K562 (cell line): ENCODE results near the gene S100G. TPM values are rescaled to one million over a fixed set of nuclear protein-coding genes. Genes with fewer than 3 reads are reported as not detected.

Experiments
- ATAC-seq: fragments of 200-7000 bp; cut with Tn5 transposase; 3 replicates; pipeline ENCODE4 v1.9.1; 2020; ENCODE audit warnings: moderate library complexity
- BruUV-seq: library from RNA; stranded (reverse); fragments of 400-500 nt; replicated peaks from 2 replicates; lab custom pipeline; 2021; lab: Mats Ljungman, UMichigan
- CTCF ChIA-PET: fragments of 300-600 bp; formaldehyde crosslinking; extraction: SDS; loops from one replicate; lab custom pipeline; 2021; ENCODE audit warnings: low intra/inter-chr PET ratio; lab: Yijun Ruan, JAX
- POLR2A ChIA-PET: fragments of 300-600, 350-650 bp; sonication (Branson Sonifier 250); formaldehyde crosslinking; extraction: SDS; loops from one replicate; lab custom pipeline; 2021; ENCODE audit warnings: antibody characterized with exemption, inconsistent platforms; lab: Yijun Ruan, JAX
- DNase-seq, 4 experiments: peaks; one replicate each; pipeline versions ENCODE4 v3.0.0 to v3.0.0-alpha.2; 2011 to 2018; ENCODE audit warnings: low spot score in 3 of 4, mixed read lengths in 3 of 4; ENCODE audit errors: extremely low read depth in 1 of 4
- FAIRE-seq: peaks from 2 replicates; lab custom pipeline; 2011; peaks lifted over from hg19 to GRCh38; lab: Jason Lieb, UNC
- H2AFZ ChIP-seq: 2 replicates; pipeline ENCODE4 v1.6.0; 2011; ENCODE audit warnings: low read depth, low read length, control low read depth, inconsistent platforms
- H3K27ac ChIP-seq: fragments of 200-600 bp; 3 replicates; pipeline ENCODE4 v1.8.0; 2011; ENCODE audit warnings: low read depth, mild to moderate bottlenecking, control low read depth, inconsistent platforms, low read length, moderate library complexity, mixed read lengths; ENCODE audit errors: extremely low read depth
- H3K27me3 ChIP-seq, 2 experiments: fragments of 300-600 bp in 1 of 2; 2 replicates in 1 of 2; 3 replicates in 1 of 2; pipeline versions ENCODE4 v1.6.0 to v1.8.0; 2011; ENCODE audit warnings: inconsistent platforms in 2 of 2, low read length in 2 of 2, mild to moderate bottlenecking in 1 of 2, mixed read lengths in 1 of 2, moderate library complexity in 1 of 2; ENCODE audit not compliant: control insufficient read depth in 2 of 2, insufficient read depth in 2 of 2
- H3K36me3 ChIP-seq: fragments of 300-600 bp; 3 replicates; pipeline ENCODE4 v1.8.0; 2011; ENCODE audit warnings: mild to moderate bottlenecking, low read length, inconsistent platforms; ENCODE audit not compliant: control insufficient read depth, insufficient read depth
- H3K4me1 ChIP-seq, 2 experiments: fragments of 200-600 bp in 1 of 2; replicated peaks in 1 of 2; 2 replicates in 1 of 2; 3 replicates in 1 of 2; pipeline versions ENCODE4 v1.5.1 to v1.8.0; 2011; ENCODE audit warnings: inconsistent platforms in 2 of 2, low read length in 2 of 2, mild to moderate bottlenecking in 1 of 2, mixed read lengths in 1 of 2, moderate library complexity in 1 of 2; ENCODE audit not compliant: control insufficient read depth in 2 of 2, insufficient read depth in 2 of 2
- H3K4me2 ChIP-seq: 2 replicates; pipeline ENCODE4 v1.6.1; 2011; ENCODE audit warnings: low read length, control low read depth, inconsistent platforms, mixed read lengths; ENCODE audit not compliant: insufficient read depth
- H3K4me3 ChIP-seq: fragments of 200-600 bp; sonication (generic), shearing (Covaris generic); 2 replicates; pipeline ENCODE4 v1.5.1; 2016; ENCODE audit warnings: control low read depth, inconsistent platforms
- H3K79me2 ChIP-seq: fragments of 200-600 bp; 3 replicates; pipeline ENCODE4 v1.8.0; 2011; ENCODE audit warnings: low read length, inconsistent platforms; ENCODE audit not compliant: control insufficient read depth, insufficient read depth
- H3K9ac ChIP-seq, 2 experiments: 2 replicates each; pipeline versions ENCODE4 v1.6.0 to v1.6.1; 2011; ENCODE audit warnings: low read depth in 2 of 2, low read length in 2 of 2, control low read depth in 1 of 2, inconsistent platforms in 1 of 2, mild to moderate bottlenecking in 1 of 2, mixed read lengths in 1 of 2; ENCODE audit not compliant: insufficient read depth in 1 of 2
- H3K9me1 ChIP-seq: one replicate; pipeline ENCODE4 v1.6.0; 2011; ENCODE audit warnings: inconsistent platforms, mild to moderate bottlenecking, low read length, moderate library complexity; ENCODE audit not compliant: control insufficient read depth, insufficient read depth
- H3K9me3 ChIP-seq: replicated peaks from 2 replicates; pipeline ENCODE4 v1.5.1; 2011; ENCODE audit warnings: low read depth, low read length, inconsistent platforms; ENCODE audit not compliant: control insufficient read depth, insufficient read depth
- H4K20me1 ChIP-seq: replicated peaks from 2 replicates; pipeline ENCODE4 v1.6.1; 2011; ENCODE audit warnings: low read length, inconsistent platforms, mixed read lengths; ENCODE audit not compliant: control insufficient read depth, insufficient read depth
- C11orf30 ChIP-seq: fragments of 450-650 bp; IDR thresholded peaks from 2 replicates; pipeline ENCODE4 v1.6.1; 2016; ENCODE audit warnings: low read depth, mild to moderate bottlenecking
- CREM ChIP-seq: IDR thresholded peaks from 2 replicates; pipeline ENCODE4 v1.6.1; 2014; ENCODE audit warnings: antibody characterized with exemption, low read depth
- ELF4 ChIP-seq: fragments of 450-650 bp; formaldehyde crosslinking; IDR thresholded peaks from 2 replicates; pipeline ENCODE4 v1.4.0; 2022; ENCODE audit warnings: missing genetic modification characterization
- GABPB1 ChIP-seq: sonication (generic); formaldehyde crosslinking; IDR thresholded peaks from 2 replicates; pipeline ENCODE4 v1.8.0; 2022; ENCODE audit warnings: mild to moderate bottlenecking, missing genetic modification reagents
- MAZ ChIP-seq, 2 experiments: fragments of 450-650 bp in 1 of 2; sonication (generic) in 1 of 2; formaldehyde crosslinking; IDR thresholded peaks in 1 of 2; conservative IDR thresholded peaks in 1 of 2; 2 replicates each; pipeline versions ENCODE4 v1.4.0 to v1.5.0; 2020; ENCODE audit warnings: mild to moderate bottlenecking in 1 of 2, missing genetic modification reagents in 1 of 2
- PRPF4 ChIP-seq: fragments of 200-400 bp; formaldehyde crosslinking; IDR thresholded peaks from one replicate; pipeline ENCODE4 v1.6.1; 2017; ENCODE audit warnings: low read length, low read depth, mild to moderate bottlenecking; ENCODE audit not compliant: insufficient read depth, poor library complexity, severe bottlenecking
- RBM15 ChIP-seq: fragments of 200-400 bp; formaldehyde crosslinking; IDR thresholded peaks from 2 replicates; pipeline ENCODE4 v1.6.1; 2018; ENCODE audit warnings: mild to moderate bottlenecking, low read length, moderate library complexity; ENCODE audit not compliant: insufficient read depth
- SMAD3 ChIP-seq: fragments of 450-650 bp; formaldehyde crosslinking; conservative IDR thresholded peaks from 2 replicates; pipeline ENCODE4 v1.4.0; 2020; ENCODE audit warnings: mild to moderate bottlenecking
- SMARCC2 ChIP-seq: fragments of 450-650 bp; IDR thresholded peaks from 2 replicates; pipeline ENCODE4 v1.6.1; 2017; ENCODE audit warnings: antibody characterized with exemption, moderate library complexity, mild to moderate bottlenecking, low read depth
- THRA ChIP-seq: fragments of 450-650 bp; IDR thresholded peaks from 2 replicates; pipeline ENCODE4 v1.6.1; 2017; ENCODE audit warnings: mild to moderate bottlenecking, moderate library complexity
- ZBTB2 ChIP-seq: fragments of 450-650 bp; IDR thresholded peaks from 2 replicates; pipeline ENCODE4 v1.6.1; 2016; ENCODE audit warnings: antibody characterized with exemption
- ZNF143 ChIP-seq: sonication (generic); formaldehyde crosslinking; IDR thresholded peaks from 2 replicates; pipeline ENCODE4 v1.9.0; 2022; ENCODE audit warnings: mild to moderate bottlenecking, missing genetic modification reagents
- ZNF354B ChIP-seq: fragments of 250-450 bp; sonication (Bioruptor Pico); IDR thresholded peaks from 2 replicates; pipeline ENCODE4 v1.4.0; 2020
- ZNF583 ChIP-seq: fragments of 250-450 bp; sonication (Bioruptor Pico); IDR thresholded peaks from 2 replicates; pipeline ENCODE4 v1.4.0; 2020
- WGBS: fragments of 100-300 bp; shearing (Covaris generic); methylation state at CpG from one replicate; pipeline ENCODE4 v1.1.6; 2016; ENCODE audit warnings: low coverage, mixed read lengths; ENCODE audit not compliant: insufficient coverage; ENCODE audit errors: missing lambda C conversion rate; 5-methylcytosine and 5-hydroxymethylcytosine counted together
- in situ Hi-C: fragments of 300-500 bp; cut with MboI; formaldehyde crosslinking; loops from 4 replicates; pipeline ENCODE4 v1.15.0; 2018; ENCODE audit warnings: inconsistent platforms, mixed read lengths
- intact Hi-C: fragments of 100-400 bp; cut with micrococcal nuclease; formaldehyde crosslinking; loops from 2 replicates; pipeline ENCODE4 v1.14.2; 2022
- polyA plus RNA-seq, 8 experiments: library from polyadenylated mRNA; depleted of rRNA in 4 of 8; stranded (reverse) in 5 of 8; unstranded in 3 of 8; fragments of >200 nt; fragmentation: Nextera tagmentation in 2 of 8; fragmentation: Illumina TruSeq in 1 of 8; extraction: Ambion mirVana in 2 of 8; extraction: Trizol in 1 of 8; gene quantifications; 2 replicates each; pipeline versions ENCODE4 v1.2.1 to v1.2.3, GENCODE V29; 2011 to 2014; ENCODE audit warnings: inconsistent platforms in 1 of 8, missing spikeins in 1 of 8
- total RNA-seq, 7 experiments: library from RNA; depleted of rRNA in 6 of 7; stranded (reverse); fragments of >200 nt in 6 of 7; fragmentation: Illumina TruSeq in 2 of 7; extraction: Trizol in 2 of 7; gene quantifications; 2 replicates each; pipeline versions ENCODE4 v1.2.1 to v1.2.3, GENCODE V29; 2011 to 2021; ENCODE audit warnings: low replicate concordance in 1 of 7

S100G gene
- total and polyA plus RNA-seq, 9 of the 15 experiments (the other 6 are each of a cell fraction or from before 2014, with no cell fraction given) = not detected

GRCh38 chrX:16638533-16638932 lies 11.4 kb upstream of the S100G start:
- 91% methylated on average over 7 of the region's 7 CpGs for WGBS
- no peak for DNase-seq
- ChIA-PET CTCF (no interaction called here), POLR2A (no interaction called here)
- no peaks in the 10 kb centered on the region for H3K27me3 ChIP-seq
- H3K4me2 ChIP-seq = no peak overlapping the region
- H3K9me3 ChIP-seq = no peaks in the 10 kb centered on the region
- intact Hi-C loops = no loop called here
- H3K79me2 ChIP-seq = no peaks in the 10 kb centered on the region
- BruUV-seq = no TSS peak
- H3K4me3 ChIP-seq = no peak overlapping the region
- no peak for FAIRE-seq
- H3K9me1 ChIP-seq = no peaks in the 10 kb centered on the region
- H3K36me3 ChIP-seq = no peaks in the 10 kb centered on the region
- H4K20me1 ChIP-seq = no peaks in the 10 kb centered on the region
- H3K27ac ChIP-seq = no peak overlapping the region
- ATAC-seq = no peak
- no peak overlapping the region for H2AFZ ChIP-seq
- TF ChIP-seq THRA = no peak
- no peak for TF ChIP-seq ZNF583 (CRISPR knock-in tag)
- TF ChIP-seq SMARCC2 = no peak
- no peak for TF ChIP-seq ZNF354B (CRISPR knock-in tag)
- TF ChIP-seq CREM = no peak
- TF ChIP-seq RBM15 = no peak
- no peak for TF ChIP-seq SMAD3 (CRISPR knock-in tag)
- no peak for TF ChIP-seq ZNF143 (CRISPR knock-in tag)
- TF ChIP-seq GABPB1 (CRISPR knock-in tag) = no peak
- no peak for TF ChIP-seq ELF4 (CRISPR knock-in tag)
- no peak for TF ChIP-seq MAZ (CRISPR knock-in tag; conservative IDR thresholded peaks at IDR 0.05 in 1 of 2, IDR thresholded peaks at IDR 0.05 in 1 of 2)
- no peak for TF ChIP-seq C11orf30
- no peak for TF ChIP-seq PRPF4
- no peak for TF ChIP-seq ZBTB2
- peaks cover 6 to 13% of the 10 kb centered on the region in 2 experiments; a peak in 3 of 5 replicates for H3K4me1 ChIP-seq
- in situ Hi-C loops = no loop called here
- no peak overlapping the region for H3K9ac ChIP-seq
